Mesendoderm (in vitro differentiated cells): ENCODE results near the gene TSHZ2.

Experiments
- DNase-seq: peaks from one replicate; pipeline ENCODE4 v3.0.0; 2013
- H2AK5ac ChIP-seq: 2 replicates; pipeline ENCODE4 v1.6.1; 2013; ENCODE audit warnings: low read length, inconsistent platforms
- H2BK120ac ChIP-seq: 2 replicates; pipeline ENCODE4 v1.6.1; 2013; ENCODE audit warnings: low read depth, mild to moderate bottlenecking, low read length, moderate library complexity, mixed read lengths
- H2BK15ac ChIP-seq: replicated peaks from 2 replicates; pipeline ENCODE4 v1.6.1; 2013; ENCODE audit warnings: low read depth, mild to moderate bottlenecking, moderate library complexity
- H2BK5ac ChIP-seq: 2 replicates; pipeline ENCODE4 v1.6.1; 2013; ENCODE audit warnings: low read length, inconsistent platforms
- H3K18ac ChIP-seq: 2 replicates; pipeline ENCODE4 v1.6.1; 2013; ENCODE audit warnings: mild to moderate bottlenecking, low read length, mixed read lengths
- H3K23ac ChIP-seq: one replicate; pipeline ENCODE4 v1.6.1; 2013; ENCODE audit warnings: low read length
- H3K27ac ChIP-seq: 2 replicates; pipeline ENCODE4 v1.5.1; 2013; ENCODE audit warnings: low read depth, mild to moderate bottlenecking, inconsistent platforms, low read length, moderate library complexity
- H3K27me3 ChIP-seq: 2 replicates; pipeline ENCODE4 v1.6.1; 2013; ENCODE audit warnings: low read length, control low read depth, mild to moderate bottlenecking, inconsistent platforms; ENCODE audit not compliant: insufficient read depth, poor library complexity
- H3K36me3 ChIP-seq: 2 replicates; pipeline ENCODE4 v1.6.1; 2013; ENCODE audit warnings: low read length, inconsistent platforms; ENCODE audit not compliant: control insufficient read depth, insufficient read depth
- H3K4ac ChIP-seq: one replicate; pipeline ENCODE4 v1.6.1; 2013; ENCODE audit warnings: low read depth, mild to moderate bottlenecking, low read length, moderate library complexity
- H3K4me1 ChIP-seq: 2 replicates; pipeline ENCODE4 v1.6.1; 2013; ENCODE audit warnings: low read depth, low read length, inconsistent platforms; ENCODE audit not compliant: control insufficient read depth
- H3K4me2 ChIP-seq: 2 replicates; pipeline ENCODE4 v1.6.1; 2013; ENCODE audit warnings: low read length
- H3K4me3 ChIP-seq: 2 replicates; pipeline ENCODE4 v1.5.1; 2013; ENCODE audit warnings: mild to moderate bottlenecking, low read length
- H3K56ac ChIP-seq: one replicate; pipeline ENCODE4 v1.6.1; 2013; ENCODE audit warnings: low read length
- H3K79me1 ChIP-seq: 2 replicates; pipeline ENCODE4 v1.6.1; 2013; ENCODE audit warnings: low read length, inconsistent platforms
- H3K79me2 ChIP-seq: 2 replicates; pipeline ENCODE4 v1.6.1; 2013; ENCODE audit warnings: mild to moderate bottlenecking, low read length; ENCODE audit not compliant: control insufficient read depth, insufficient read depth
- H3K9ac ChIP-seq: 2 replicates; pipeline ENCODE4 v1.6.1; 2013; ENCODE audit warnings: low read length, inconsistent platforms
- H4K5ac ChIP-seq: one replicate; pipeline ENCODE4 v1.6.1; 2013; ENCODE audit warnings: low read length
- H4K8ac ChIP-seq: one replicate; pipeline ENCODE4 v1.6.1; 2013; ENCODE audit warnings: low read depth, mild to moderate bottlenecking, control low read depth, low read length, moderate library complexity
- WGBS: extraction: QIAGEN DNeasy Blood & Tissue Kit; methylation state at CpG from one replicate; pipeline ENCODE4 v1.1.7; 2013; ENCODE audit warnings: low lambda C conversion rate, missing lambda C conversion rate; ENCODE audit not compliant: insufficient coverage; ENCODE audit errors: extremely low coverage; 5-methylcytosine and 5-hydroxymethylcytosine counted together

The TSHZ2 gene

DNA sequence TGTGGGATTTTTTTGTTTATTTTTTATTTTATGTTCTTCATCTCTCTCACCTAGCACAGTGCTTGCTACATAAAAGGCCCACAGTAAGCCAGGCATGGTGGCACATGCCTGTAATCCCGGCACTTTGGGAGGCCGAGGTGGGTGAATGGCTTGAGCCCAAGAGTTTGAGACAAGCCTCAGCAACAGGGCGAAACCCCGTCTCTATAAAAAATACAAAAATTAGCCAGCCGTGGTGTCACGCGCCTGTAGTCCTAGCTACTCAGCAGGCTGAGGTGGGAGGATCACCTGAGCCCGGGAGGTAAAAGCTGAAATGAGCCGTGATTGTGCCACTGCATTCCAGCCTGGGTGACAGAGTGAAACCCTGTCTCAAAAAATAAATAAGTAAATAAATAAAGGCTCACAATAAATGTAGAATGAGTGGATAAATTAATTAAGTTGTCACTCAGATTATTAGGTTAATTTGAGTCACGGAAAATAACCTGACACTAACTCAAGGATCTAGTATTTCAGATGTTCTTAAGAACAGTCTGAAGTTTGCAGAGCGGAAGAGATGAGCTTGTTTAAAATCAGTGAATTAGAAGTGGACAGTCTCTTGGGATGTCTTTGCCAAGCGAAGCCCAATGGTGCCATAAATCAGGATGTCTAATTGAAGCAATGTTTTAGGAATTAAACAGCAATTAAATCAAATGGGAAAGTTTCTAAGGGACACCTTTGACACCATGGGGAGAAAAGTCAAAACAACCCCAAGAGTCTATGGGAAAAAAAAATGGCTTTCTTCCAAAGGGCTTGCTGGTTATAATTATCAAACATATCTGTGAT lies 407.1 kb downstream of the TSHZ2 start:
- no peak overlapping the region for H3K4me3 ChIP-seq
- no CpG with 5 or more reads among the region's 12 CpGs for WGBS
- H2BK5ac ChIP-seq = no peak overlapping the region
- no peaks in the 10 kb centered on the region for H3K4me1 ChIP-seq
- H3K36me3 ChIP-seq = no peaks in the 10 kb centered on the region
- H4K5ac ChIP-seq = no peak overlapping the region
- no peak overlapping the region for H3K56ac ChIP-seq
- H2BK120ac ChIP-seq = no peak overlapping the region
- no peak overlapping the region for H2AK5ac ChIP-seq
- H3K79me1 ChIP-seq = no peaks in the 10 kb centered on the region
- no peak overlapping the region for H3K27ac ChIP-seq
- H3K23ac ChIP-seq = no peak overlapping the region
- no peak overlapping the region for H3K9ac ChIP-seq
- H3K4me2 ChIP-seq = no peak overlapping the region
- H3K27me3 ChIP-seq = no peaks in the 10 kb centered on the region
- DNase-seq = no peak
- H3K79me2 ChIP-seq = no peaks in the 10 kb centered on the region
- no peak overlapping the region for H2BK15ac ChIP-seq
- H3K4ac ChIP-seq = no peak overlapping the region
- no peak overlapping the region for H3K18ac ChIP-seq
- no peak overlapping the region for H4K8ac ChIP-seq

GRCh38 chr20:53379833-53380120 lies 407.6 kb downstream of the TSHZ2 start:
- no peak overlapping the region for H3K27ac ChIP-seq
- no peak for DNase-seq
- H3K9ac ChIP-seq = no peak overlapping the region
- no peaks in the 10 kb centered on the region for H3K79me2 ChIP-seq
- H2BK5ac ChIP-seq = no peak overlapping the region
- H2BK120ac ChIP-seq = no peak overlapping the region
- H3K4me2 ChIP-seq = no peak overlapping the region
- no peak overlapping the region for H3K23ac ChIP-seq
- no peak overlapping the region for H2BK15ac ChIP-seq
- no peak overlapping the region for H2AK5ac ChIP-seq
- no peak overlapping the region for H3K56ac ChIP-seq
- no peak overlapping the region for H3K18ac ChIP-seq
- no peak overlapping the region for H4K5ac ChIP-seq
- H3K4me3 ChIP-seq = no peak overlapping the region
- H3K27me3 ChIP-seq = no peaks in the 10 kb centered on the region
- no peaks in the 10 kb centered on the region for H3K79me1 ChIP-seq
- H3K4ac ChIP-seq = no peak overlapping the region
- WGBS = no CpG with 5 or more reads among the region's 4 CpGs
- H3K36me3 ChIP-seq = no peaks in the 10 kb centered on the region
- H4K8ac ChIP-seq = no peak overlapping the region
- no peaks in the 10 kb centered on the region for H3K4me1 ChIP-seq

- Histone ChIP-seq H2AK5ac (no peak overlapping the region), H3K4me1 (no peaks in the 10 kb centered on the region), H2BK120ac (no peak overlapping the region), H4K8ac (no peak overlapping the region), H3K4me2 (no peak overlapping the region), H3K36me3 (no peaks in the 10 kb centered on the region), H3K56ac (no peak overlapping the region), H2BK5ac (no peak overlapping the region), H3K23ac (no peak overlapping the region), H4K5ac (no peak overlapping the region), H3K4ac (no peak overlapping the region), H3K18ac (no peak overlapping the region), H2BK15ac (no peak overlapping the region), H3K9ac (no peak overlapping the region), H3K27ac (no peak overlapping the region), H3K27me3 (no peaks in the 10 kb centered on the region), H3K79me2 (no peaks in the 10 kb centered on the region), H3K4me3 (no peak overlapping the region), H3K79me1 (no peaks in the 10 kb centered on the region)
- peak; percentile 8 for DNase-seq
- no CpG with 5 or more reads among the region's 3 CpGs for WGBS
Measured at GRCh38 chr20:53381568-53382262, 409.6 kb downstream of the TSHZ2 start.

- H3K4me3 ChIP-seq = no peak overlapping the region
- H2BK15ac ChIP-seq = no peak overlapping the region
- H3K4ac ChIP-seq = no peak overlapping the region
- H3K56ac ChIP-seq = no peak overlapping the region
- H3K79me1 ChIP-seq = no peaks in the 10 kb centered on the region
- H4K5ac ChIP-seq = no peak overlapping the region
- H3K18ac ChIP-seq = no peak overlapping the region
- WGBS = no CpG with 5 or more reads among the region's 7 CpGs
- no peak overlapping the region for H2BK5ac ChIP-seq
- no peak for DNase-seq
- no peak overlapping the region for H2AK5ac ChIP-seq
- no peak overlapping the region for H3K23ac ChIP-seq
- no peak overlapping the region for H3K27ac ChIP-seq
- H2BK120ac ChIP-seq = no peak overlapping the region
- H3K79me2 ChIP-seq = no peaks in the 10 kb centered on the region
- H3K36me3 ChIP-seq = no peaks in the 10 kb centered on the region
- H3K27me3 ChIP-seq = no peaks in the 10 kb centered on the region
- H3K9ac ChIP-seq = no peak overlapping the region
- no peaks in the 10 kb centered on the region for H3K4me1 ChIP-seq
- H3K4me2 ChIP-seq = no peak overlapping the region
- no peak overlapping the region for H4K8ac ChIP-seq
Measured at GRCh38 chr20:53382263-53382844, 410.2 kb downstream of the TSHZ2 start.

GRCh38 chr20:53383916-53384315 lies 411.8 kb downstream of the TSHZ2 start:
- H4K8ac ChIP-seq = no peak overlapping the region

More at GRCh38 chr20:53383916-53384315, 411.8 kb downstream of the TSHZ2 start:
- no peak overlapping the region for H3K27ac ChIP-seq
- H2BK120ac ChIP-seq = peak overlapping the region; percentile 12
- DNase-seq = no peak
- H3K36me3 ChIP-seq = no peaks in the 10 kb centered on the region
- no peak overlapping the region for H3K4ac ChIP-seq
- H3K79me1 ChIP-seq = no peaks in the 10 kb centered on the region
- H3K23ac ChIP-seq = no peak overlapping the region
- H3K4me3 ChIP-seq = no peak overlapping the region
- no peak overlapping the region for H3K4me2 ChIP-seq
- no peak overlapping the region for H2AK5ac ChIP-seq
- H2BK5ac ChIP-seq = no peak overlapping the region
- no CpG with 5 or more reads among the region's 8 CpGs for WGBS
- no peaks in the 10 kb centered on the region for H3K79me2 ChIP-seq
- no peak overlapping the region for H3K56ac ChIP-seq
- no peak overlapping the region for H3K9ac ChIP-seq
- no peaks in the 10 kb centered on the region for H3K4me1 ChIP-seq
- no peaks in the 10 kb centered on the region for H3K27me3 ChIP-seq
- no peak overlapping the region for H2BK15ac ChIP-seq
- no peak overlapping the region for H4K5ac ChIP-seq
- no peak overlapping the region for H3K18ac ChIP-seq
